Inferior parietal cortex (tissue), 1 donor: ENCODE results near the gene COG1.

Source experiments
- DNase-seq: peaks from one replicate; pipeline ENCODE4 v3.0.0-alpha.2; 2016; ENCODE audit errors: extremely low spot score

COG1 gene

DNA sequence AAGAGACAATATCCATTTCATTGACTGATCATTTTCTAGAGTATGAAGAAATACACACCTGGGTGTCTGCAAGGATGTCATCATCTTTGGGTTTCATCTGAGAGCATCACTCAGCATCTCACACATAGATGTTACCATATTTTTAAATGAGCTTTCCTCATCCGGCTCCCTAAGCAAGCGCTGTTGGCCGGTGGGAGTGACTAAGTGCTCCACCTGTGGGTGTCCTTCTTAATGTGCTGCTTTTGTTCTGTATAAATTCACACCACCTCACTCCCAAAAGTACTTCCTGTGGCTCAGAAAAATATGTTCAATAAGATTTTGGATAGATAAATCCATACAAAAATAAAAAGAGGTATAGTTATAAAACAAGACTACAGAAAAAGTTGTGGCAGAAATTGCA is 20.6 kb upstream of the COG1 start:
- no peak for DNase-seq

DNA sequence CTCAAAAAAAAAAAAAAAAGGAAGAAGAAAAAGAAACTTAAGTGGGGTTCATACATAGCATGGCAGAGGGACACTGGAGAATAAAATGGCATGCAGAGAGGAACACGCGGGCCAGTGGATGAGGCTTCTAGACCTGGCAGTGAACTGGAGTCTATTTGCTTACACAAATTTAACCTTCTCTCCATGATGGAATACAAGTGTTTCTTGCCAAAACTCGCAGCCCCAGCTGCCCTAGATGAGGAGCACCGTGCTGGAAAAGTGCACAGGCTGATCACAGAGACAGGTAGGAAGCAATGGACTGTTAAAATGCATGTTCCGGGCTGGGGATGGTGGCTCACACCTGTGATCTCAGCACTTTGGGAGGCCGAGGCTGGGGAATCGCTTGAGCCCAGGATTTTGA is 18.7 kb upstream of the COG1 start:
- no peak for DNase-seq

DNA sequence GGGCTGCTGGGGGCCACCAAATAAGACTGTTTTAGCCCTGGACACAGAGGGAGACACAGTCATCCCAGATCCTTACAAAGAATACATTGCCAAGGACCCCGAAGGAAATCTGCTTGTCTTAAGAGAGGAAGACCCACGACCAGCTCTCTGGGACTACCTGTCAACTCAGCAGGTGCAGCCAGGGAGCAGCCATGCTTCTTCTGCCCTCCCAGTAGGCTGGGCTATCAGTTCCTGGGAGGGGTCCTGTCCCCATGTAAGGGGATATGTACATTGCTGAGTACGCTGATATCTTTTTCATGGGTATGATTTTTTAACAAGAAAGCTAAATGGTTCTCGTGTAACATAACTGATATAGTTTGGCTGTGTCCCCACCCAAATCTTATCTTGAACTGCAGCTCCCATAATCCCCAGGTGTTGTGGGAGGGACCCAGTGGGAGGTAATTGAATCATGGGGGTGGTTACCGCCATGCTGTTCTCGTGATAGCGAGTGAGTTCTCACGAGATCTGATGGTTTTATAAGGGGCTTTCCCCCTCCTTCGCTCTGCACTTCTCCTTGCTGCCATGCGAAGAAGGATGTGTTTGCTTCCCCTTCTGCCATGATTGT is 16.8 kb upstream of the COG1 start:
- no peak for DNase-seq

- no peak for DNase-seq
These were observed 13.5 kb upstream of the COG1 start for GRCh38 chr17:73179387-73179786.

- DNase-seq = no peak
These were observed 13.0 kb upstream of the COG1 start for GRCh38 chr17:73179878-73180277.

- DNase-seq = no peak
These were observed 10.1 kb upstream of the COG1 start for GRCh38 chr17:73182616-73183310.

DNA sequence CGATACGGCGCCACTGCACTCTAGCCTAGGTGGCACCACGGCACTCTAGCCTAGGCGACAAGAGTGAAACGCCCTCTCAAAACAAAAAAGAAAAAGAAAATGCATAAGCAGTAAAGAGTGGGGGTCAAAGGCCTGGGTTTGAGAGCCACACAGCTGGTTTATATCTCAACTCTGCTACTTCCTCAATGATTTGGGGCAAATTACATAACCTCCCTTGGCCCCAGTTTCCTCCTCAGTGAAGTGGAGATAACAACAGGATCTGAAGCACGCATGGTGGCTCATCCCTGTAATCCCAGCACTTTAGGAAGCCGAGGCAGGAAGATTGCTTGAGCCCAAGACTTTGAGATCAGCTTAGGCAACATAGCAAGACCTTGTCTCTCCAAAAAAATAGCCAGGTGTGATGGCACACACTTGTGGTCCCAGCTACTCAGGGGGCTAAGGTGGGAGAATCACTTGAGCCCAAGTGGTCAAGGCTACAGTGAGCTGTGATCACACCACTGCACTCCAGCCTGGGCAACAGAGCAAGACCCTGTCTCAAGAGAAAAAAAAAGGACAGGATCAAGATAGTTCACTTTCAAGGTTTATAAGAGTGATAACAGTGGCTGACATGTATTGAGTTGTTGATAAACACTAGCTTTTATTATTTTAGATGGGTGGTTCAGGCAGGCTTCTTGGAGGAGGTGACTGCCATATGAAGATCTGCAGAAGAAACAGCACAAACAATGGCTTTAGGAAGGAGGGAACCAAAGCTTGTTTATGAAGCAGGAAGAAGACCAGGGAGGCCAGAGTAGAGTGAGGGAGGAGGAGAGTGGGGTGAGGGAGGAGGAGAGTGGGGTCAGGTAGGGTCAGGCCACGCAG is 8.5 kb upstream of the COG1 start:
- DNase-seq = no peak

DNA sequence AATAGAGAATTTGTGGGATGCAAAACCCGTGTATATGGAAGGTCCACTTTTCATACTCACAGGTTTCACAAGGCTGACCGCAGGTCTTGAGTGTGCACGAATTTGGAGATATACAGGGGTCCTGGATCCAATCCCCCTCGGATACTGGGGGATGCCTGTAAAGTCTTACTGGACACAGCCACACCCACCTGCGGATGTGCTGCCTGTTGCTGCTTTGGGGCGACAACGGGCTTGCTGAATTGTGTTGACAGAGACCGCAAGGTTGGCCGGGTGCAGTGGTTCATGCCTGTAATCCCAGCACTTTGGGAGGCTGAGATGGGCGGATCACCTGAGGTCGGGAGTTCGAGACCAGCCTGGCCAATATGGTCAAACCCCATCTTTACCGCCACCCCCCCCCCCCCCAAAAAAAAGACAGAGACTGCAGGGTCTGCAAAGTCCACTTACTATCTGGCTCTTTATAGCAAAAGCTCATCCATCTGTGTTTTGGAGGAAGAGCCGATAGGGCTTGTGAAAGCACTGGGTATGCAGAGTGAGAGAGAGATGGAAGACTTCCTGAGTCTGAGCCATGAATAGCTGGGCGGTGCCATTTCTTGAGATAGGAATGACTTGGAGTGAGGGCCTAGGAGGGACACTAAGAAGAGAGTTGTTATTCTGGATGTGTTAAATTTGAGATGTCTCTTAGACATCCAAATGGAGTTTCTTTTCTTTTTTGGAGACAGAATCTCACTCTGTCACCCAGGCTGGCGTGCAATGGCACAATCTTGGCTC is 6.4 kb upstream of the COG1 start:
- no peak for DNase-seq

- DNase-seq = no peak
These were observed 5.6 kb upstream of the COG1 start for GRCh38 chr17:73187203-73187769.

GRCh38 chr17:73188011-73188410 is 4.8 kb upstream of the COG1 start:
- no peak for DNase-seq

- no peak for DNase-seq
These were observed 3.3 kb upstream of the COG1 start for GRCh38 chr17:73189417-73190099.

DNA sequence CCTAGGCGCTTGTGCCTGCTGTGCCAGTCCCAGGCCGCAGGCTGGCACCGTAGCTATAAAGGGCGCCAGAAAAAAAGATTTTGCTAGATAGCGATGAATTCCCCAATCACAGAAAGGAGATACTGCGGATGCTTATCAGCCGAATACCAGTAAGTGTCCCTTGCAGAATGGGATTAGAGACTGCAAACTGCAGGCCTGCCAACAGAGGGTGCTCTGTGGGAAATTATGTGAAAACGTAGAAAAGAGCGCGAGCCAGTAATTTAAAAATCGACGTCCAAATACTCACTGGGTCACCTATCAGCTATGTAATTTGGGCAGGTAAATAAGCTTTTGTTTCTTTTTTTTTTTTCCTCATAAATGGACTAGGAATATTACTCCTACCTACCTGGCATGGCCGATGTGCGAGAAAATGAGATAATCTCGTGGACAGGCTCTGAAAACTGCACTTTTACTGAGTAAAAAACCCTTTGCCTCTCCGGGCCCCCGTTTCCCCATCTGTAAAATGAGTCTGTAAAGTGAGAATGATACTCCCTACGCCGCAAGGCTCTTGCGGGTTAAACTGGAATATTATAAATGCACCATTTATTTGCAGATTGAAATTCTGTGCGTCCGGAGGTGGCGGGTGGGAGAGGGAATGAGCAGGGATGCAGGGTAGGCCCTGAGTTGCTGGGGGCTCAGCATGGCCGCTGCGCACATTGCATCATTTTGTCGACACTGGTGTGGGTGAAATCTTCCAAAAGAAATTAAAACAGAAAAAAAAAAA is 1.2 kb upstream of the COG1 start:
- DNase-seq = peak; percentile 89

GRCh38 chr17:73192206-73192893 is 505 bp upstream of the COG1 start:
- DNase-seq = peak; percentile 64

DNA sequence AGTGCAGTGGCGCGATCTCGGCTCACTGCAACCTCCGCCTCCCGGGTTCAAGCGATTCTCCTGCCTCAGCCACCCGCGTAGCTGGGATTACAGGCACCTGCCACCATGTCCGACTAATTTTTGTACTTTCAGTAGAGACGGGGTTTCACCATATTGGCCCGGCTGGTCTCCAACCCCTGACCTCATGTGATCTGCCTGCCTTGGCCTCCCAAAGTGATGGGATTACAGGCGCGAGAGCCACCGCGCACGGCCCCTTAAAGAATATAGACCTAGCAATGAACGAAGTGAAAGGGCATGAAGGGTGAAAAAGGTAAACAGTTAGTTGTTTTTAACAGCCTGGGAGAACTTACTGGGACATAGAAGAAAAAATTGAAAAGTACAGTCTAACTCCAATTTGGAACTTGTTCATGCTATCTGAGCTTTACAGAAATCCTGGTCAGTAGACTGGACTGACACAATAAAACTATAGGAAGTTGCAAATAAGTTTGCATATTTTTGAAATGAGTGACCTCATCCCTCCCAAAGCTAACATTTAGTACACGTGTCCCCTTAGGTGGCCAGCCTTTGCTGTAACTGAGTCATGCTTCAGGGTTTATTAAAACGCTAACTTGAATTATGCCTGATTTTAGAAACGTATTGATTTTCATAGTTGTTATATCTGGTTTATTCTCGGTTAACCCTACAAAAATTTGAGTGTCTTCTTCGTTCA is 1.8 kb downstream of the COG1 start:
- DNase-seq = no peak

DNA sequence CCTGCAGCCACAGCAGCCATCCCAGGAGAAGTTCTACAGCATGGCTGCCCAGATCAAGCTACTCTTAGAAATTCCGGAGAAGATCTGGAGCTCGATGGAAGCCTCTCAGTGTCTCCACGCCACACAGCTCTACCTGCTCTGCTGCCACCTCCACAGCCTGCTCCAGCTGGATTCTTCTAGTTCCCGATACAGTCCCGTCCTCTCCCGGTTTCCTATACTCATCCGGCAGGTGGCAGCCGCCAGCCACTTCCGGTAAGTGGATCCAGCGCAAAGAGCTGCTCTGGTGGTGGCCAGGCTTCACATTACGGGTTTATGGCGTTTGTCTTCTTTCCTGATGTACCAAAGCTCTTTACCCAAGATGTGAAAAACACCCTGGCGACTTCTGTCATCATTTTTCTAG is 3.6 kb downstream of the COG1 start:
- peak; percentile 29 for DNase-seq

- DNase-seq = no peak
These were observed 4.3 kb downstream of the COG1 start for GRCh38 chr17:73197161-73197560.

DNA sequence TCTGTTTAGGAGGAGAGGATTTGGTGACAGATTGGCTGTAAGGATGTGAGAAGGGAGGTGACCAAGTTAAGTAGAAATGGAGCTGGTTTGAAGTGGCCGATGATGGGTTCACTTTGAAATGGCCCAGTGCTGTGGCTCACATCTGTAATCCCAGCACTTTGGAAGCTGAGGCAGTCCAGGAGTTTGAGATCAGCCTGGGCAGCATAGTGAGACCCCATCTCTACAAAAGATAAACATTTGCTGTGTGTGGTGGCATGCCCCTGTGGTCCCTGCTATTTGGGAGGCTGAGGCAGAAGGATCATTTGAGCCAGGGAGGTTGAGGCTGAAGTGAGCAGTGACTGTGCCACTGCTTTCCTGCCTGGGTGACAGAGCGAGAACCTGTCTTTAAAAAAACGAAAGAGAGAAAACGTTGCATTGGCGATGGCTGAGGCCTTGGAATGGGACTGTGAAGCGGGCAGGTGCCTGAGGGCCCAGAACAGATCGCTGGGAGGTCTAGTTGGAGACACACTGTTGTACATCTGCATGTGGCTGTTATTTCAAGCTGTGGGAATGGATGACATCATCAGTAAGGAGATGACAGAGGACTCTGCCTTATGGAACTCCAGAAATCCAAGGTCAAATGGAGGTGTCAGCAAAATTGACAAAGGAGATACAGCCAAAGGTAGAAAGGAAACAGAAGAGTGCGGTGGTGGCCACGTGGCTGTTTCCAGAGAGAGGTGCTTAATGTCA is 5.5 kb downstream of the COG1 start:
- DNase-seq = no peak

DNA sequence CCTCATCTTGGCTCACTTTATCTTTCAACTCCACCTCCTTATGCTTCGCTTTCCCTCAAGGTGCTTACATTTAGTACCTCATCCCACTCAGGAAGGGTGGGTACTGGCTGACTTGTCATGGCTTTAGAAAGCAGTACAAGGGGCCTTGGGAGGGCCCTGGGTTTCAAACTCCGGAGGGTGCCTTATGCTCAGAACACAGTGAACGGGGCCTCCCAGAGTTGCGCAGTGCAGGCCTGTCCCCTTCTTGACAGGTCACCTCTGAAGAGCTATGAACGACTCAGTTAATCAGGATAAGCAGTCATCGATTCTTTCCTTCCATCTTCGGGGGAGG is 6.0 kb downstream of the COG1 start:
- DNase-seq = no peak
